ENCODE results near the gene CATSPER3.

GRCh38 chr5:135048286-135048685 lies 80.6 kb downstream of the CATSPER3 start:
- TF ChIP-seq CTCF (IDR thresholded peaks at IDR 0.05) = no peak
- no peak for TF ChIP-seq POLR2A (IDR thresholded peaks at IDR 0.05)
